ENCODE measurements around the gene ZNHIT6. TPM values are rescaled to one million over a fixed set of nuclear protein-coding genes. Genes with fewer than 3 reads are reported as not detected.
"Not testable (repeated sequence)": the region's sequence is repeated elsewhere in the genome, so short reads cannot be mapped to it uniquely, and the experiment has no call there.

The ZNHIT6 gene
- total RNA-seq, 1 donor from 2014 or later, result 12.9 TPM

DNA sequence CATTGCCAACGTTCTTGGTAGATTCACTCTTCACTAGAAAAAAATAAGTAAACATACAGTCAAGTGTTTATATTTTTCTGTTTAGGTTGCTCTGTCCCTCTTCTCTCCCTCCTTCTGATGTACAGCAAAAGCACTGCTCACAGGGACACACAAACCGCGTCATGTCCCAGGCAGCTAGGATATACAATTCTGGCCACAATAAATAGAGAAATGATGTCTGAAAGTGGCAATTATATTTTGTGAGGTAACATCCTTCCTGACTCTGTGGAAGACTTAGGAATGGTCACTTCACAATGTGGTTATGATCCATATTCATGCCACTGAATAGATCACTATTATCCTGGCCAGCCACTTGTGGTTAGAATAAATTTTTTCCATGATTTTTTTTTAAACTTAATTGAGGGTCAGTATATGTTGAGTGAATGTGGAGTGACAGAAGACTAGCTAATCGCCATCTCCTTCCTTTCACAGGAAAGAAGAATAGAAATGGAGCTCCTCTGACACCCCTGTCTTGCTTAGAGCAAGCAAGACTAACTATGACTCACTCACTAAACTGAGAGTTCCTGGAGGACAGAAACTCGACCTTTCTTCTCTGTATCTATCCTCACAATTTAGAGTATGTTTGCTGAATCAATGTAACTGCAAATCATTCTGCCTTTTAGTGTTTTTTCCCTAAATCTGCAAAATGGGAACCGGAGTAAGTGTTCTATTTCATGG lies 54.0 kb downstream of the ZNHIT6 start:
- H3K4me1 ChIP-seq, result no peaks in the 10 kb centered on the region
- H3K36me3 ChIP-seq, result peaks cover 18% of the 10 kb centered on the region
- no peak for ATAC-seq
- intact Hi-C loops (cut with DNase I), result no loop called here
- H3K9me3 ChIP-seq, result no peaks in the 10 kb centered on the region
- DNase-seq, result no peak
- H3K27me3 ChIP-seq, result no peaks in the 10 kb centered on the region
- no peak overlapping the region for H3K4me3 ChIP-seq
- TF ChIP-seq, protein P1, sequence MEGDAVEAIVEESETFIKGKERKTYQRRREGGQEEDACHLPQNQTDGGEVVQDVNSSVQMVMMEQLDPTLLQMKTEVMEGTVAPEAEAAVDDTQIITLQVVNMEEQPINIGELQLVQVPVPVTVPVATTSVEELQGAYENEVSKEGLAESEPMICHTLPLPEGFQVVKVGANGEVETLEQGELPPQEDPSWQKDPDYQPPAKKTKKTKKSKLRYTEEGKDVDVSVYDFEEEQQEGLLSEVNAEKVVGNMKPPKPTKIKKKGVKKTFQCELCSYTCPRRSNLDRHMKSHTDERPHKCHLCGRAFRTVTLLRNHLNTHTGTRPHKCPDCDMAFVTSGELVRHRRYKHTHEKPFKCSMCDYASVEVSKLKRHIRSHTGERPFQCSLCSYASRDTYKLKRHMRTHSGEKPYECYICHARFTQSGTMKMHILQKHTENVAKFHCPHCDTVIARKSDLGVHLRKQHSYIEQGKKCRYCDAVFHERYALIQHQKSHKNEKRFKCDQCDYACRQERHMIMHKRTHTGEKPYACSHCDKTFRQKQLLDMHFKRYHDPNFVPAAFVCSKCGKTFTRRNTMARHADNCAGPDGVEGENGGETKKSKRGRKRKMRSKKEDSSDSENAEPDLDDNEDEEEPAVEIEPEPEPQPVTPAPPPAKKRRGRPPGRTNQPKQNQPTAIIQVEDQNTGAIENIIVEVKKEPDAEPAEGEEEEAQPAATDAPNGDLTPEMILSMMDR (IDR thresholded peaks at IDR 0.05), result no peak
- no peak overlapping the region for H3K27ac ChIP-seq

DNA sequence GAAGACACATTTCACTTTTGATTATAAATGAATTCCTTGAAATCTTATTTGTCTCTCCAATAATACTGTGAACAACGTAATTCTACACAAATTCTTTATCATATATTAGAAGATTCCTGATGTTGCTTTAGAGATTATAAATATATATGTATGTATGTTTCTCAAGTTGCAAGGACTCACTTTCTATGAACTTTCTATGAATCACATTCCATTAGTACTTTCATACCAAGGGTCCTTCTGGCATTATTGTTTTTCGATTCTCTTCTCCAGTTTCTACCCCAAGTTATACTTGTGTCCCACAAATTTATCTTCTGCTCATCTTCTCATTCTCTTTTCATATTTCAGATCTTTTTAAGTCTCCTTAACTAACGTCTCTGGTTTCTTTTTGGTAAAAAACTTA lies 55.9 kb downstream of the ZNHIT6 start:
- Histone ChIP-seq H3K27ac (no peak overlapping the region), H3K27me3 (no peaks in the 10 kb centered on the region), H3K36me3 (peaks cover 18% of the 10 kb centered on the region), H3K9me3 (no peaks in the 10 kb centered on the region), H3K4me3 (no peak overlapping the region), H3K4me1 (no peaks in the 10 kb centered on the region)
- intact Hi-C loops (cut with DNase I), result no loop called here
- DNase-seq (no peak), ATAC-seq (no peak)
- TF ChIP-seq, protein P1 (IDR thresholded peaks at IDR 0.05), result no peak

DNA sequence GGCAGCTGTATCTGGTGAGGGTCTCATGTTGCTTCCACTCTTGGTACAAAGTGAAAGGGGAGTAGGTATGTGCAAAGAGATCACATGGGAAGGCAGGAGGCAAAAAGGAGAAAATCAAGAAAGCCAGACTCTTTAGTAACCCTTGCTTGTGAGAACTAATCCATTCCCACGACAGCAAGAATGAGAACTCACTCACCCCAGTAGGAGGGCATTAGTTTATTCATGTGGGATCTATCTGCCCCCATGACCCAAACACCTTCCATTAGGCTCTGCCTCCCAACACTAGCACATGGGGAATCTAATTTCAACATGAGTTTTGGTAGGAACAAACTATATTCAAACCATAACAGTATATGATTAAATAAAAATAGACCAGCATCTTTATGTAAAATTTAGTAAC lies 57.6 kb downstream of the ZNHIT6 start:
- Histone ChIP-seq H3K27me3 (no peaks in the 10 kb centered on the region), H3K27ac (no peak overlapping the region), H3K4me3 (no peak overlapping the region), H3K36me3 (peaks cover 8% of the 10 kb centered on the region), H3K9me3 (no peaks in the 10 kb centered on the region), H3K4me1 (no peaks in the 10 kb centered on the region)
- TF ChIP-seq, protein P1 (IDR thresholded peaks at IDR 0.05), result no peak
- DNase-seq (no peak), ATAC-seq (no peak)
- intact Hi-C loops (cut with DNase I), result no loop called here

DNA sequence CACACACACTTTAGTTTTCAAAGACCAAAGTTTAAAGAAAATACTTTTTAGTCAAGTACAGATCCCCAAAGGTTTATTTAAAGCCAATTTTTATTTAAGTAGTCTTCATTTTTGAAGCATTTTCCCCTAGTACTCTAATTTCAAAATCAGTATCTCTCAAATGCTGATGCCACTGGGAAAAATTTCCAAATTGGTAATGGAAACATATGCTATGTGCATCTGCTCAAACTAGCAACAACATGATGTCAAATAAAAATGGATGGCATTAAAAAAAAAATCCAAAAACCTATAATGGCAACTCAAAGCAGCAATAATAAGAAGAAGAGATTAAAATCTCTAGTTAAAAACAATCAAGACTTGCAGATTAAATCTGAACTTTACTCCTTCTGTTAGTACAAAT lies 58.6 kb downstream of the ZNHIT6 start:
- Histone ChIP-seq H3K27ac (no peak overlapping the region), H3K4me3 (no peak overlapping the region), H3K27me3 (no peaks in the 10 kb centered on the region), H3K4me1 (no peaks in the 10 kb centered on the region), H3K9me3 (no peaks in the 10 kb centered on the region), H3K36me3 (peaks cover 8% of the 10 kb centered on the region)
- TF ChIP-seq, protein P1 (IDR thresholded peaks at IDR 0.05), result no peak
- no peak for ATAC-seq
- DNase-seq, result no peak
- intact Hi-C loops (cut with DNase I), result no loop called here

DNA sequence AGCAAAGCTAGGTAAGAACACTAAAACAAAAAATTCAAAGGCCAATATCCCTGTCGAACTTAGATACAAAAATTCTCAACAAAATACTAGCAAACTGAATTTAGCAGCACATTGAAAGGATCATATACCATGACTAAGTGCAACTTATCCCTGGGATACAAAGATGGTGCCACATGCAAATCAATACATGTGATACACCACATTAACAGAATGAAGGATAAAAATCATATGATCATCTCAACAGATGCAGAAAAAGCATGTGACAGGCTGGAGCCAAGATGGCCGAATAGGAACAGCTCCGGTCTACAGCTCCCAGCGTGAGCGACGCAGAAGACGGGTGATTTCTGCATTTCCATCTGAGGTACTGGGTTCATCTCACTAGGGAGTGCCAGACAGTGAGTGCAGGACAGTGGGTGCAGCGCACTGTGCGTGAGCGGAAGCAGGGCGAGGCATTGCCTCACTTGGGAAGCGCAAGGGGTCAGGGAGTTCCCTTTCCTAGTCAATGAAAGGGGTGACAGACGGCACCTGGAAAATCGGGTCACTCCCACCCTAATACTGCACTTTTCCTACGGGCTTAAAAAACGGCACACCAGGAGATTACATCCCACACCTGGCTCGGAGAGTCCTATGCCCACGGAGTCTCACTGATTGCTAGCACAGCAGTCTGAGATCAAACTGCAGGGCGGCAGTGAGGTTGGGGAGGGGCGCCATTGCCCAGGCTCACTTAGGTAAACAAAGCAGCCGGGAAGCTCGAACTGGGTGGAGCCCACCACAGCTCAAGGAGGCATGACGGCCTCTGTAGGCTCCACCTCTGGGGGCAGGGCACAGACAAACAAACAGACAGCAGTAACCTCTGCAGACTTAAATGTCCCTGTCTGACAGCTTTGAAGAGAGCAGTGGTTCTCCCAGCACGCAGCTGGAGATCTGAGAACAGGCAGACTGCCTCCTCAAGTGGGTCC lies 66.4 kb downstream of the ZNHIT6 start:
- H3K27me3 ChIP-seq; H3K4me1 ChIP-seq; H3K27ac ChIP-seq; H3K36me3 ChIP-seq; H3K4me3 ChIP-seq; DNase-seq; intact Hi-C loops (cut with DNase I); ATAC-seq: not testable (repeated sequence)
- peaks cover 13% of the 10 kb centered on the region for H3K9me3 ChIP-seq

DNA sequence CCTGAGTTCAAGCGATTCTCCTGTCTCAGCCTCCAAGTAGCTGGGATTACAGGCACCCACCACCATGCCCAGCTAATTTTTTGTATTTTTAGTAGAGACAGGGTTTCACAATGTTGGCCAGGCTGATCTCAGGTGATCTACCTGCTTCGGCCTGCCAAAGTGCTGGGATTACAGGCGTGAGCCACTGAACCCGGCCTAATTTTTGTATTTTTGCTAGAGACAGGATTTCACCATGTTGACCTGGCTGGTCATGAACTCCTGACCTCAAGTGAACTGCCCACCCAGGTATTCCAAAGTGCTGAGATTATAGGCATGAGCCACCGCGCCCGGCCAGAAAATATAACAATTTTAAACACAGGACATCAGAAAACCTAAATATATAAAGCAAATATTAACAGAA lies 68.3 kb downstream of the ZNHIT6 start:
- DNase-seq; H3K4me1 ChIP-seq; H3K27me3 ChIP-seq; H3K27ac ChIP-seq; intact Hi-C loops (cut with DNase I); H3K4me3 ChIP-seq; H3K36me3 ChIP-seq; ATAC-seq: not testable (repeated sequence)
- peaks cover 13% of the 10 kb centered on the region for H3K9me3 ChIP-seq

Data from upper lobe of right lung (tissue), 1 donor.